ENCODE data around the gene TUBB2B.

DNA sequence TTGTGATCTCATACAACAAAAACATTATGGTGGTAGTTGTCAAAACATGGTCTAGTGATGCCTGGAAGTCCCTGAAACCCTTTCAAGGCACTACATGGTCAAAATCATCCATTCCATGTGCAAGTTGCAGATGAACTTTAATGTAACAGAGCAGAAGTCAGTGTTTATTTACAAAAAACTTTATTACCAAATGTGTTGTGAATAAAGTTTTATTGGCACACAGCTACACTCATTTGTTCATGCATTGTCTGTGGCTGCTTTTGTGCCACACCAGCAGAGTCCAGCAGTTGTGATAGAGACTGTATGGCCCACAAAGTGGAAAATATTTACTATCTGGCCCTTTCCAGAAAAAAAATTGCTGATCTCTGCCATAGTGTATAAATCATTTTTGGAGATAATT lies 26.8 kb downstream of the TUBB2B start:
- TF ChIP-seq, protein P1, sequence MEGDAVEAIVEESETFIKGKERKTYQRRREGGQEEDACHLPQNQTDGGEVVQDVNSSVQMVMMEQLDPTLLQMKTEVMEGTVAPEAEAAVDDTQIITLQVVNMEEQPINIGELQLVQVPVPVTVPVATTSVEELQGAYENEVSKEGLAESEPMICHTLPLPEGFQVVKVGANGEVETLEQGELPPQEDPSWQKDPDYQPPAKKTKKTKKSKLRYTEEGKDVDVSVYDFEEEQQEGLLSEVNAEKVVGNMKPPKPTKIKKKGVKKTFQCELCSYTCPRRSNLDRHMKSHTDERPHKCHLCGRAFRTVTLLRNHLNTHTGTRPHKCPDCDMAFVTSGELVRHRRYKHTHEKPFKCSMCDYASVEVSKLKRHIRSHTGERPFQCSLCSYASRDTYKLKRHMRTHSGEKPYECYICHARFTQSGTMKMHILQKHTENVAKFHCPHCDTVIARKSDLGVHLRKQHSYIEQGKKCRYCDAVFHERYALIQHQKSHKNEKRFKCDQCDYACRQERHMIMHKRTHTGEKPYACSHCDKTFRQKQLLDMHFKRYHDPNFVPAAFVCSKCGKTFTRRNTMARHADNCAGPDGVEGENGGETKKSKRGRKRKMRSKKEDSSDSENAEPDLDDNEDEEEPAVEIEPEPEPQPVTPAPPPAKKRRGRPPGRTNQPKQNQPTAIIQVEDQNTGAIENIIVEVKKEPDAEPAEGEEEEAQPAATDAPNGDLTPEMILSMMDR (conservative IDR thresholded peaks at IDR 0.05; ENCODE audit: low read length): no peak
- no peak for TF ChIP-seq EZH2phosphoT487 (IDR thresholded peaks at IDR 0.05; ENCODE audit: borderline replicate concordance, low read depth, low read length)

Data from OCI-LY7 (cell line).